ENCODE measurements around the gene IRGQ.

GRCh38 chr19:43546581-43546980 is 49.4 kb downstream of the IRGQ start:
- TF ChIP-seq CTCF (IDR thresholded peaks at IDR 0.05; ENCODE audit: low read length) (no peak), EZH2 (IDR thresholded peaks at IDR 0.05; ENCODE audit: borderline replicate concordance, low read length) (no peak)

Data from OCI-LY1 (cell line).